Tongue (tissue), 2 donors: ENCODE measurements around the gene EXOC4. TPM values are rescaled to one million over a fixed set of nuclear protein-coding genes. Genes with fewer than 3 reads are reported as not detected.

Experiments
- DNase-seq: peaks from one replicate; pipeline ENCODE4 v3.0.0-alpha.2; 2015
- total RNA-seq: library from RNA; depleted of rRNA; stranded (reverse); fragments of >200 nt; gene quantifications from one replicate; pipeline ENCODE4 v1.2.3, GENCODE V29; 2014

The EXOC4 gene
- total RNA-seq, 1 donor from 2014 or later = 140 TPM

- no peak for DNase-seq
These were observed 178.4 kb downstream of the EXOC4 start for GRCh38 chr7:133431134-133431724.

- no peak for DNase-seq
These were observed 180.4 kb downstream of the EXOC4 start for GRCh38 chr7:133433165-133433812.

DNA sequence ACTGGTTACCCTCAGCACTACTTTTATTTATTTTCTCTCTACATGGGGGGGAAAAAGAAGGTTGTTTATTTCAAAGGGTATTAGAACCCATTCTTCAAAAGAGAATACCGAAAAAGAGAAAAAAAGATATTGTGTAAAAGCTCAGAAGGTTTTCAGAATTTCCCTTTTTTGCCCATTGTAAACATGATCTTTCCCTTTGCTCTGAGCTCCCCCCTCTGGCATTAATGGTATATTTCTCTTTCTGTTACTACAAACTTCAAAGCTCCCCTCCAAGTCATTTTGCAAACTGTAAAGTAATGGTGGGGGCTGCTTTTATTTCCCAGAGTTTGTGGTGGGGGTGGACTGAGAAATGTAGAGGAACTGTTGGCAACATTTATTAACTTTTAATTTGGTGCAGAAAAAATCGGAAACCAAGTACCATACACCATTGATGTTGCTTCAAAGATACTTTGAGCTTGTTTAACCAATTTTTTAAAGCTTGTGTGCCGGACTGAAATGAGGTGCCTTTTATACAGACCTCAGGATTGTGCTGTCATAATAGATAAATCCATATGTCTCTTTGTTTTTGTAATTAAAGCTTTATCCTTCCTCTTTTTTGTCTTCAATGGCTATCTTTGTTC, 181.5 kb downstream of the EXOC4 start:
- DNase-seq = peak; percentile 43

DNA sequence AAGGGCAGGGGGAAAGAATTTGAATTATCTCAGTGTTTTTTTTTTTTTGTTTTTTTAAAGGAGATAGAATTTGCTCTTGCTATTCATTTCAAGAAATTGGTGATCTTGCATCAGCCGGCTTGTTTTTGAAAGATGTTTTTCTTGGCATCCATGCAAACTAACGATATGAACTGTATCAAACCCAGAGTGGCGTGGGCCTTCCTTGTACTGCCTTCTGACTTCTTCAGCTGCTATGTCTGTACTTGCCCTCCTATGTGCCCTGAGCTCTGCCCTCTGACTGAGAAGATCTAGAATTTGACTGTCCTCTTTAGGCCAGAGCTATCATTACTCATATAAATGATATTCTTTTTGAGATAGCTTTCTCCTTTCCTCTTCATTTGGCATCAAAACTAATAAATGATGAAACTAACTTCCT, 183.1 kb downstream of the EXOC4 start:
- DNase-seq = no peak

DNA sequence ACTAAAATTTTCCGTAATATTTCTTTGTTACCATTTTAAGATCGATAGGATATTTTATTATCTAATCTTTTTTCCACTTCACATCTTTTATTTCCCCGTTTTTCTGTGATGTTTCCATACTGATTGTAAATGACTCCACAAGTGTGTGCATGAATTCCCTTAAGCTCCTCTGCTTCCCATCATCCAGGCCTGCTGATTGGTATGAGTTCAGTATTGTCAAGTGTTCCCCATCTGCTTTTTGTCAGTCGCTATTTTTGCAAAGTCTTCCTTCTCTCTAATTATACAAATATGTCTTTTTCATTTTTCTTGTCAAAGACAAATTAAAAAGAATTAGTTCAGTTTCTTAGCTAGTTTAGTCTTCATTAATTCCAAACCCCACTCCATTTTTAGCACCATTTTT, 184.7 kb downstream of the EXOC4 start:
- peak; percentile 47 for DNase-seq

DNA sequence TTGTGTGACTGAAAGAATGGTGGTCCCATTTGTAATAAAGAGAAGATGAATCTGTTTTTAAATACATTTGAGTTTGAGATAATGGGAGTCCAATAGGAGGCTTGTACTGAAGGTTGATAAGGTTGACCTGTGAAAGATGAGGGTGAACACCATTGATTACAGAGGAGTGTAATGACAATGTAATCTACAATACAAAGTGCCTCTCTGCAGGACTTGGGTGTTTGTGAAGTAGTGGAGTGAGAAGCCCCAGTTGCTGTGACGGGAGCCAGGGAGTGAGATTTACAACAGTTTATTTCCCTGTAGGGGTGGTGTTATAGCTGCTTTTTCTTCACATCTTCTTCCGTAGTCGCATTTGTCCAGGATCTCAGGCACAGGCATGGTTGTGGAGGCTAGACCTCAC, 189.9 kb downstream of the EXOC4 start:
- no peak for DNase-seq

GRCh38 chr7:133445617-133446016, 192.7 kb downstream of the EXOC4 start:
- DNase-seq = no peak

- no peak for DNase-seq
These were observed 195.1 kb downstream of the EXOC4 start for GRCh38 chr7:133448012-133448411.

DNA sequence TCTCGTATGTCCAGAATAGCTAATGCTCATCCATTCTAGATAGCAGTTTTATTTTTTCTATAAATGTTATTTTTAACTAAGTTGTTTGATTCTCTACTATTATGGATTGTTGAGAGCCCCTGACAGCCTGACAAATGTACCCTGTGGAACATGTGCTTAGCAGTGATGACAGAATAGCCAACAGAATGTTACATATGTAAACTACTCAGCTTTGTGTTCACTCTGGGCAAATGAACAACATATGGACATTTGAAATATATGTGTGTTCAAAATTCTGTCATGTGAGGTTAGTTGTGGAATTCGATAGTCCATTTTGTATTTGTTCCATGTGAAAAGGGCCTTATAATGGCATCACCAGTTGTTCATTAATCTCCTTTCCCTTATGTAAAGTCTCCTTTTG, 199.7 kb downstream of the EXOC4 start:
- DNase-seq = peak; percentile 2

- DNase-seq = no peak
These were observed 205.8 kb downstream of the EXOC4 start for GRCh38 chr7:133458688-133459087.

- no peak for DNase-seq
These were observed 208.5 kb downstream of the EXOC4 start for GRCh38 chr7:133461421-133461820.

DNA sequence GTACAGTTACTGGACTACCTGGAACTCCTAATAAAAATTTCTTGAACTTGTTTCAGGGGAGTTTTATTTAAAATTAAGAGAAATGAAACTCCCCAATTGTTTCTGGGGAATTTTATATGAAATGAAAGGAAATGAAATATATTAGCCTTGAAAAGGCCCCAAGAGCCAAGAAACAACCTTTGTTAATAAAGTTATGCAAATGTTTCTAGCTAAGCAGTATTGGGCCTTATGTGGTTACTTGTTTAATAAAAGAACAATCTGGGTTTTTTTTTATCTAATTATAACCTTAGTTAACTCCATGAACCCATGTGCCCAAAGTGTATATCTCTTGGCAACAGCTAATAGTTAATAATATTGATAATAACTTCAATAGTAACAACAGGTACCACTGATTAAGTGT, 222.8 kb downstream of the EXOC4 start:
- no peak for DNase-seq

DNA sequence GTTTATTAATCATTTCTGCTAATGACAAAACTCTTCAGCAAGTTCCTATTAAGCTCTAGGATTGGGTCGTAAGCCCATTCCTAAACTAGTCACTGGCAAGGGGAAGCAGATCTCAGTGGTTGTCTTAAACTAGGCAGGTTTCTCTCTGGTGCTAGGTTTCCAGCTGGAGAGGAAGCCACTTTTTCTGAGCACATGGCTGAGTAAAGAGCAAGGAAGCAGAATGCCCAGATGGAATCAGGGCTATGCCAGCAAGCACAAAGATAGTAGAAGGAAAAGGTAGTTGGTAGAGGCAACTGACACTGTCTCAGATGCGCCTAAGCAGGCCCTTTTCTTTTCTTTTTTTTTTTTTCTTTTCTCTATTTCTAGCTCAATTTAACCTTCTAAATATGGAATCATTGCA, 224.9 kb downstream of the EXOC4 start:
- no peak for DNase-seq

- DNase-seq = peak; percentile 45
These were observed 225.8 kb downstream of the EXOC4 start for GRCh38 chr7:133478591-133479135.

DNA sequence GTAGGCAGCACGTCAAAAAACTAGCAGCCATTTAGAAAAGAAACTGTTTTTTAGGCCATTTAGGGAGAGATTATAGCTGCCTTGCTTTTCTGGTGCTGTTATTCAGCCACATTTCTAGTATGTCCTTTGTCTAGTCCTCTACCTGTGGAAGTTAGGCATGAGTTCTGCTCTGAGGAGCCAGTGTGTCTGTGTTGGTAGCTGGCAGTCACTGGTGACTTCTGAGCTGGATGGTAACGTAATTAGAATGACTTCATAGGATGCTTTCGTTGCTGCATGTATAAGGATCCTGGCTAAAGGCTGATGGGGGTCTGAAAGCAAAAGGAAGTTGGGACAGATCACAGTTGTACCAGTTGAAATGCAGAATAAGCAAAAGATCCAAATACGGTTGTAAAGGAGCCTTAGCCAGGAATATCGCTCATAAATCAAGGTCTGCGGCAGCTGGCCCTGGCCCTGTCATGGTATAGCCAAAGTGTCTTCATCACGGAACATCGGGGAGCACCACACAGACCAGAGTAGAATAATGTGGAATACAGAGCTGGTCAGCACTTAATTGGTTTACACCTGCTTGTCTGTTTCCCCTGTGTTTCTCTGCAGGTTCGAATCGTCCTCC, 226.7 kb downstream of the EXOC4 start:
- DNase-seq = no peak

DNA sequence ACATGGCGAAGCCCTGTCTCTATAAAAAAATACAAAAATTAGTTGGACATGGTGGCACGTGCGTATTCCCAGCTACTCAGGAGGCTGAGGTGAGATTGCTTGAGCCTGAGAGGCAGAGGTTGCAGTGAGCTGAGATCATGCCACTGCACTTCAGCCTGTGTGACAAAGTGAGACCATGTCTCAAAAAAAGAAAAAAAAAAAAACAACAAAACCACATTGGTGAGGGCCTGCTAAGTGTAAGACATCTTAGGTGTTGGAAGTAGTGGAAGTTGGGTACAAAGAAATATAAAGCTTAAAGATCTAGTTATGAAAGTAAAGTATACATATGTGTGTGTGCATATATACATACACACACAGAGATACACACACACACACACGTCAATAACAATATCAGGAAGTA, 228.0 kb downstream of the EXOC4 start:
- DNase-seq = no peak

DNA sequence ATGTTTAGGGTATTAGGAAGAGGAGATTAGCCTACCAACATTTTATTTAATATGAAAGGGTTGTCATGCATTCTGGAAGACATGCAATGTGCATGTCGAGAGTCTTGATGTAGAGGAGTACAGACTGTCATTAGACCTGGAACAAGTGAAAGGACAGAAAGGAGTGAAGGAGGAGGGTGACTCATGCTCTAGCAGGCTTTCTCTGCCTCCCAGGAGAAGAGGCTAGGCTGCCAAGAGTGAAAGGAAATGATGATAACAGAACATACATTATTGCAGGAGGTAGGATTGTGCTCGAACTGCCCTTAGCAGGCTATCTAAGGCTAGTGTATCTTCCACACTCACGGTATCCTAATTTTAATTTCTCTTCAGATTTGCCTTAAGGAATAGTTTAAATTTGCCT, 228.8 kb downstream of the EXOC4 start:
- no peak for DNase-seq

DNA sequence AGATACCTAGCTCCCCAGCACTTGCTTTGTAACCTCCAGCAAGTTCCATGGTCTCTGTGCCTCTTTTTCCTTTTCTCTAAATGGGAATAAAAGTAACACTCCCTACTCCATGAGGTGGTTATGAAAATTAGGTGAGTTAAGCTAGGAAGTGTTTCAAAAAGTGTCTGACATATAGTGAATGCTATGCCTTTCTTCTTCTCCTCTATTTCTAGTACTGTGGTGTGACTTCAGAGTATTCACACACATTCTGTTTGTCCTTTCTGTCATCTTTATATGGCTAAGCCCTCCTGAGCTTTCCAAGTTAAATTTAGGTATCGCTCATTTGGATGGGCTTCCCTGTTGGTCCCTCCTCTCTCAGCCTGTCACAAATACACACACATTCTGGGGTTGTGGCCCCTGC, 229.7 kb downstream of the EXOC4 start:
- DNase-seq = no peak

- DNase-seq = no peak
These were observed 231.2 kb downstream of the EXOC4 start for GRCh38 chr7:133484086-133484485.

DNA sequence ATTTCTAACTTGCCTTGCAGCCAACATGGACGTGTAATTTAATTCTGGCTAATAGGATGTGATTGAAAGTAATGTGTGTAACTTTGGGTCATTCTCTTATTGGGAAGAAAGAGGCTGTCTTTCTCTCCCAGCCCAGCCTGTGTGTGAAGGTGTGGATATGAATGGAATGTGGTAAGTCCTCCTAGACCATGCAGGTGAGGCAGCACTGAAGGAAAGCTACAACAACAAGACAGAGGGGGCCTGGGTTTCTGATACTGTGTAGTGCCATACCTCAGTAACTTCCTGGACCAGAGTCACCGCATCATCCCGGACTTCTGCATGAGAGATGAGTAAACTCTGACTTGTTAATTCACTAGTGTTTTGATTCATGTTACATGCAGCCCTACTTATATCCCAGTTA, 237.0 kb downstream of the EXOC4 start:
- DNase-seq = no peak

DNA sequence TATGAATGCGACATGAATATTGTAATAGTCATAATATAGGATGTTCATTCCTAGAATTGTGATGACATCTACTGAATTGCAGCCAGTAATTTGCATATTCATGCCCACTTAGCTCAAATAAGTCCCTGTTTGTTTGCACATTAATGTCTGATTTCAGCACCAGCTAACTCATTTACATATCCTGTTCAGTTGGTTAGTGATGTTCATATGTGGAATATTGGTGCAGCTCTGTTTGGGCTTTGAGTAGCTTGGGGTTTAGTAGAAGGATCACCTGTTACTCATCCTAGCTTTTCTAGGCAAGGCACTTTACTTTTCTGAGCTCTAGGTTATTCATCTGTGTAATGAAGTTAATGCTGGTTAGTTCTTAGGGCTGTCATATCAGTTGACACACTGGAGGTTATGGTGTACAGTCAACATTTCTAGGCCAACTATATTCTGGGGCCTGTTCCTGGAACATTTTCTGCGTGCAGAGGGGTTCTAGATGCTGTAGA, 238.4 kb downstream of the EXOC4 start:
- no peak for DNase-seq

GRCh38 chr7:133491846-133492652, 239.2 kb downstream of the EXOC4 start:
- DNase-seq = no peak
